DMS153 (cell line): ENCODE results near the gene DIDO1.
"Not testable (repeated sequence)": the region's sequence is repeated elsewhere in the genome, so short reads cannot be mapped to it uniquely, and the experiment has no call there.

Experiments used
- DNase-seq: peaks from one replicate; lab custom pipeline; 2025; lab: John Stamatoyannopoulos, UW

The DIDO1 gene

DNA sequence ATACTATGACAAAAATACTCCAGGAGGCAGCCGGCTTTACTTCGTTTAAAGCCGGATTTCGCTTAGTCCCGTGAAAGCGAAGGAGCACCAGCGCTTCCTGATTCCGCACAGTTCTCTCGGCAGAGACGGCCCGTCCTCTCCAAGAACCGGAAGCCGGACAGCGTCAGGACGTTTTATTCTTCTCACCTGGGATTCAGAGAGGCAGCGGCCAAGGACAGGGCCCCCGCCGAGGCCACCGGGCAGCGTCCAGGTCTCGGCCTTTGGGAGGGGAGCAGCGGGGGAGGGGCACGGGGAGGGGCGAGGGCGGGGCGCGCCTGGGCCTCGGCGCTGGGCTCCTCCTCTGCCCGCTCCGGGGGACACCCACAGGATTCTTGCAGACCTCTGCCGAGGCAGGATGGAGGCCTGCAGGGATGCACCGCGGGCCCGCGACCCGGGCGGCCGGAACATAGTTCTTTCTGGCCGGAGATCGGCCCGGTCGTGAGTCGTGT is 2.8 kb upstream of the DIDO1 start:
- DNase-seq: no peak

DNA sequence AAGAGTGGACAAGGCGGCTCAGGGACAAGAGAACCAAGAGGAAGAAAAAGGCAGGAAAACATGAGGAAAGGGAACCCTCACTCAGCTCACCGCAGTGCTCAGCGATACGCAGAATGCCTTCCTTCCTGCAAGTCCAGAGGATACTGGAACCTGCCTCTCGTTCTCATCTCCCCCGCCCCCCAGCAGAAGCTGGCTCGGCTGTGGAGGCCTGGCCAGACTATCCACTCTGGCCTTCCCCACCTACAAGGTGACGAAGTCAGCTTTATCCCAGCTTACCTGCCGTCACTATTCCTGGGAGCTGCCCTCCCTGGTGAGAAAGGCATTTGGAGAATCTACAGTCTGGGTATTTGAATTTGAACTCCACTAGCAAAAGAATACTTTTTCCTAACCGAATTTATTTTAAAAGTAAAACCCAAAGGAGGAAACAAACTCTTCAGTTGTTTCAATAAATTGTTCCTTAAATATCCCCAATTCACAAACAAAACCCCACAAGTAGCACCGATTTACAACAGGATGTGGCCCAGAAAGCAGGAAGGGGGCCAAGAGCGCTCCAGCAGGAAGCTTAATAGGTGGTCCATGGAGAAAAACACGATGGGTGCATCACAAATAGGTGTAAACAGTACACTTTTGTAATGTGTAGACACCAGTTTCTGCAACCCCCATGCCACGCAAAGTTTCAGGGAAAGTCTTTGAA is 2.1 kb upstream of the DIDO1 start:
- DNase-seq: no peak

DNA sequence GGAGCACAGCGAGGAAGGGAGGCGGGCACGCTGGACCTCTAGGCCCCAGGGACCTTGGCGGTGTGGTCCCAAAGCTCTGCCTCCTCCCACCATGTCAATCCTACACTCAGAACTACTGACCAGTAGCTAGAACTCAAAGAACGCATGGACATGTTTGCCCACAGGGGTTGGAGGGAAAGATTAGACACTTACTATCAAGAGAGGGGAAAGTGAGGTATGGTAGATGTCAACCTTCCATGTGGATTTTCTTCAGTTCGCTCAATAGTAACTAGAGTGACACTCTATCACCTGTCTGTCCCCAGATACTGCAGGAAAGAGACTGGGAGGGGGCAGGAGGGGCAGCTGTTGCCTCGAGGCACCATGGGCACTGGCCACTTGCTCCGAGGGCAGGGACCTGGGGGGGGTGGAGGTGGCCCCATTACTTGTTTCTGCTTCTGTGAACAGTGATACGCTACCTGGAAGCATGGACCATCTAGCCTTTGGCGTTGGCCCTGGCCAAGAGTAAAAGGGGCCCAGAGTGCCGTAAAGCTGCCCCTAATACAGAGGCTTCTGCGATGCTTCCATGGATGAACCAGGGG is 912 bp upstream of the DIDO1 start:
- no peak for DNase-seq

DNA sequence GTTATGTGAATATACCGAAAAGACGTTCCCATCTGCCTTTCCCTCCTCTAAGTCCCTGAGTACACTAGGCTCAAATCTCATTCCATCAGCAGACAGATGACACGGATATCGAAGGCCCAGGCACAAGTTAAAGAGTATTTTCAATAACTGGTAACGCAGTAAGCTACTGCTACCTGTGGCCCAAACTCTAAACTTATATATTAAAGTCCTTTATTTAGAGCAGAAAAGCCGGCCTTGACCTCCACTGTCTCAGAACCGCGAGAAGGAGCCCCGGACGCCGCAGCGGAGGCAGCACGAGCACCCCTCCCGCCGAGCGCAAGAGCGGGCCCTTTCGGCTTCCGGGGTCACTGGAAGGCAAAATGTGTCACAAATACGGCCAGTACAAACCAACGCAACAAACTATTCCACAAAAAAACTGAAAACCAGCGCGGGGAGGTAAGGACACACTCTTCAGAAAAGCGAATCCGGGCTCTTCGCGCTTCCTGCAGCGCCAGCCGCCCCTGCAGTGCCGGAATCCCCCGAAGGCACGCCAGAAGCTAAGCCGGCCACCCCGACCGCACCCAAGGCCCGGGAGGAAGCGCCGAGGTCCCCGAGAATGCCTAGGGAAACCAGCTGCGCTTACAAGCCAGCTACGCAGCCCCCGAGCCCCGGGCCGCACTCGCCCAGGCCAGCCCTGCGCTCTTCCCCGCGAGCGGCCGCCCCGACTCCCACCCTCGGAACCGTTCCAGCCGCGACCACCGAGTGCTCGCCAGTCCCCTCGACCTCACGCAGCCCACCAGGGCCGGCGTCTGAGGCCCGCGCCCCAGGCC is 681 bp downstream of the DIDO1 start:
- no peak for DNase-seq

DNA sequence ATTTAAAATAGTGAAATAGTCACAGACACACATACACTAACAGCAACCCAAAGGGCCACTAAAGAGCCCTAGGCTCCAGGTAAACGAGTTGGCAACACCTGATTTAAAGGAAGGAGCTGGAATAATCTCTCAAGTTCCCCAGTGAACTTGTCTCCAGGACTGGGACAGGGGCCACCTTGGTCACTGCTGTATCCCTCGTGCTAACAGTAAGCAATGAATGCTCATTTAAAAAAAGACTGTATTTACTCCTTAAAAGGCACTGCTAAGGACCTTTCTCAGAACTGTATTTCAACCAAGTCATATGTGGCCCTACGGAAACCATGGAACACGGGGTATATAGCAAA is 1.3 kb downstream of the DIDO1 start:
- no peak for DNase-seq

DNA sequence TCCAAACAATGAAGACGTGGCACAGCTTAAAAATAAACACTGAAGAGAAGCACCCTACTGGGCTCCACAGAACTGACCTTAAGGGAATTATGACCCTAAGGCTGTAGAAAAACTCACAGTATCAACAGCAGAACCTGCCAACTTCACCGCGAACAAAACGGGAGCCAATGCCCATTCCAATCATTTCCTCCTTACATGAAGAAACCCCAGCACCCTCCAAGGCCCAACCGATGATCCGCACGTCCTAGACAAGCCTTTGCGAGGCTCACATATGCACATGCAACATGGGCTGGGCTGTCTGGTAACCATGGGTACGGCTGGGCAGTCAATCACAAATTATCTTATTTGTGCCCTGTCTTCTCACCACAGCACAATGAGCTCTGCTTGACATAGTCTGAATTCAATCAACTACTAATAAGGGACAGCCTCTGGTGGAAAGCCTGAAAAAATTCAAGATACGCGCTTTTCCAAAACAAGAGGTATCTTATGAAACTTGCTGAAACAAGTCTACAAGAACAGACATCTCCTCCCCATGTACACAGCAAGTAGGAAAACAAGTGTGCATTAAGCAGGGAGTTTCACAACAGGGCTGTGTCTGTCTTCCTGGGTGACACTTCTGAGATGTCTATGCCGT is 1.7 kb downstream of the DIDO1 start:
- DNase-seq: no peak

DNA sequence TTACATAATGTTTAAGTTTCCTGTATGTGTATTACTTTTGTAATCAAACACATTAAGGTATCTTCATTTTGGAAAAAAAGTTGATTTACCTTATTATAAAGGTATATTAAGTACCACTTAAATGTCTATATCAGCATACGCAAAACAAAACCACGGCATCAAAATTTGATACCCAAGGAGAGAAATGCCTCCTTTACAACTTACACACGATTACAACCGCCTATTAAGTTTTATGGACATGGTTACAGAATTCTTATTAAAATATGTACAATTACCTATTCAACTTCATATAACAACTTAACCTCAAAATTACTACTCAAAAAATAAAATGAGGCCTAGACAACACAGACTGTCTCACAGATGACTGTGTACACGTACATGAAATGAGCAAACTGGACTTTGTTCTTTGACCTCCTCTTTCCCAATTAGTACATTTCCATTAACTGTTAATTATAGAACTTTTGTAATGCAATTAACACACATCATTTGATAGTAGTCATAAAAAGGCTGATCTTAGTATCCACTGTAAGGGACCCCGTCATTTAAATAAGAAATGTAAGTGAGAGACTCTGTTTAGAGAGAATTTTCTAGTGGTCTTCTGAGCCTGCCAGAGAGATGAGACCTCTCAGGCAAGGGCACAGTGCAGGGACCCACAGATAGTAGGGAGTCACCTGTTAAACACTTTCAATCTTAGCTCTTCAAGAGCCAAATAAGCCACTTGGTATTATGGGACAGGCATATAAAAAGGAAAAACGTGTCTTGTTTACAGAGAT is 2.5 kb downstream of the DIDO1 start:
- DNase-seq: no peak

DNA sequence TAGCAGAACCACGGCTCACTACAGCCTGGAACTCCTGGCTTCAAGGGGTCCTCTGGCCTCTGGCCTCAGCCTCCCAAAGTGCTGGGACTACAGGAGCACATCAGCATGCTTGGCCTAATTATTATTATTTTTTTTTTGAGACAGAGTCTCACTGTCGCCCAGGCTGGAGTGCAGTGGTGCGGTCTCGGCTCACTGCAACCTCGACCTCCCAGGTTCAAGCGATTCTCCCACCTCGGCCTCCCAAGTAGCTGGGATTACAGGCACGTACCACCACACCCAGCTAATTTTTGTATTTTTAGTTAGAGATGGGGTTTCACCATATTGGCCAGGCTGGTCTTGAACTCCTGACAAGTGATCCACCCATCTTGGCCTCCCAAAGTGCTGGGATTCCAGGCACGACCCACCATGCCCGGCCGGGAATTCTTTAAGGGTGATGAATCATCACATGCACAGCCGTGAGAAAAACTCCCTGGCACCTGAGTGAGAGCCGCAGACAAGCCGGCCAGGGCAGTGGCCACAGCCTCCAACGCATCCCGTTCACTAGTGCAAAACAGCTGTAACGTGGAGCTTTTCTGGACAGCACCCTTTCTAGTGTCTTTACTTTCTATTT is 3.1 kb downstream of the DIDO1 start:
- DNase-seq: not testable (repeated sequence)

DNA sequence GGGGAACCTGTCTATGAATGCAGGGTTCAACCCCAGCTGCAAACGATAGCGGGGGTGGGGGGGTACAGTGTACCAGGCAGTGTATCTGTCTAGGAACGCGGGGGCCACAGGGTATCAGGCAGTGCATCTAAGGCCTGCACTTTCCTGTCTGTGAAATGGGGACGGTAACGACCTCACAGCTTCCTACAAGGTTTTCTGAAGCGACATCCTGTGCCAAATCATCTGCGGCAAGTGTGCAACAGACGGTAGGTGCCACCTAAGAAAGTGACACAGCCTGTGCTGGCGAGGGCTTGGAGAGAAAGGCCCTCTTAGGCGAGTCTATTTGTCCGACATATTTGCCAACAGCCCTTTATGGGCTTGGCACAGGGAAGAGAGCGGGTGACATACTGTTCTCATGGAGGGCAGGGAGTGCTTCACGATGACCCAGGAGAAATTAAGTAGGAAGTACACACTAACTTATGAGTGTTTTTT is 3.8 kb downstream of the DIDO1 start:
- DNase-seq: no peak

DNA sequence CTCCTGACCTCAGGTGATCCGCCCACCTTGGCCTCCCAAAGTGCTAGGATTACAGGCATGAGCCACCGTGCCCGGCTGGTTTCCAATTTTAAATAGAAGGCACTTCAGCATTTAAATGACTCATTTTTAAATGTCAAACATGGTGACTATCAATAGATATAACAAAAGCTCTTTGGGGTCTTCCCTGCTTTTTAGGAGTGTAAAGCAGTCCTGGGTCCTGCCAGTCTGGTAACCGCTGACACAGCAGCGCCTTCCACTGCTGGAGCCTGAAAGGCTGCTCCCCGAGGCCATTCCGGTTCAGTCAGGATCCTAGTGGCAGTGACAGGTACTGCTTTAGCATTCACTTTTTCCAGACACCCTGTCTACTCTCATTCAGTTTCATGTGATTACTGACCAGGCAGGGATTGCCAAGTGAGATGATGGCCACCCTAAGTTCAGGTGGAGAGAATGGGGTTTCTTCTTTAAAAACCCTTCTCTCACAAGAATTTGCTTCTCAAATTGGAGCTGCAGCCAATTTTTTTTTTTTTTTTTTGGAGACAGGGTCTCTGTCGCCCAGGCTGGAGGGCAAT is 5.1 kb downstream of the DIDO1 start:
- DNase-seq: peak; percentile 26

DNA sequence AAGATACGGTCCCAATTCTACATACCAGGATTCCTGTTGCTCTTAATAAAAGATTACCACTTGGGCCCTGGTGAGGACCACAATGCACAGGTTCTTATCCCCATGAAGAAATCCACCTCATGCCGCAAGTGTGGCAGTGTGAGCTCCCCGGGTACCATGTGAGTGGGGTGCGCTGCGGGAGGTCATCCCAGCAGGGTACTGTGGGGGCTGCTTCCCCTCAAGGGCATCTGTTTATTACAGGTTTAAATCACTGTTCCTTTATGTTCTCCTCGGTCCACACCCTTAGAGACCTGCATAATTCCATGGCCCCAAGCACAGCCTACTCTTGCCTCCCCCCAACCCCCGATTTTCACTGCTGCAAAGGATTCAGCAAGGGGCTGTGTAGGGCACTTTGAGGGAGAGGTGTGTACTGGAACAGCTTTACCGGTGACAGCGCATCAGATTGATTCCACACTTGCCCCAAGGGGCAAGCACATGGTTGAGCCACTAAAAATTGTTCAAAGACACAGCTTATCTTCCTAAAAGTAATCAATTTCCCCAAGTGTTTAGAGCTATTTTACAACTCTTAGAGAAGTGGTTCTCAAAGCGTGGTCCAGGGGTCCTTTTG is 6.2 kb downstream of the DIDO1 start:
- DNase-seq: no peak

DNA sequence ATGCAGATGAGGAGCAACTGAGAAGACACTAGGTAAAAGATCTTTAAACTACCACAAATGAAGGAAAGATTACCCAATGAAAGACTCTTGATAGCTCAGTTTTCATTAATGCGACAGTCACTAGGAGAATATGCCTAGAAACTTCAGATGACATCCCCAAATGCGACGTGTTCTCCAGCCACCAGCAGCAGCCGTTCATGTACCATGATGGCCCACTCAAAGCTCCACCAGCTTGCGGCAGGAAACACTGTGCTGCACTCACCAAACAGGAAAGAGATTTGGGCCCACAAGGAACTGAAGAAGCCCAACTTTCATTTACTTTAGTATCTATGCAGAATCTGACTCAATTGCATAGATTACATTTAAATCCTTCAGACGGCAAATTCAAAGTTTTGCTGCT is 7.5 kb downstream of the DIDO1 start:
- DNase-seq: no peak

DNA sequence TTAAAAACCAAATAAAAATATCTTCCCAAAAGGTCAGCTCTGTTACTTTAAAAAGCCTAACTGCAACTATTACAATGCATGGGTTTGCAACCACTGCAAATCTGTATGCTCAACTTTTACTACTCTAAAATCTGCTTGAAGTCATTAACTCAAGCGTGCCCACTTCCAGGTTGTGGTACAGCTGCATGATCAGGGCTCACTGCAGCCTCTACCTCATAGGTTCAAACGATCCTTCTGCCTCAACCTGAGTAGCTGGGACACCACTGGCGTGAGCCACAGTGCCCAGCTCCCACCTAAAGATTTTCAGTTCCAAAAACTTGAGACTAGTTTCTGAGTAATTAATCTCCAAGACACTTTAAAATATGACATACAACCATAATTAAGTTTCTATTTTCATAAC is 8.2 kb downstream of the DIDO1 start:
- DNase-seq: no peak

DNA sequence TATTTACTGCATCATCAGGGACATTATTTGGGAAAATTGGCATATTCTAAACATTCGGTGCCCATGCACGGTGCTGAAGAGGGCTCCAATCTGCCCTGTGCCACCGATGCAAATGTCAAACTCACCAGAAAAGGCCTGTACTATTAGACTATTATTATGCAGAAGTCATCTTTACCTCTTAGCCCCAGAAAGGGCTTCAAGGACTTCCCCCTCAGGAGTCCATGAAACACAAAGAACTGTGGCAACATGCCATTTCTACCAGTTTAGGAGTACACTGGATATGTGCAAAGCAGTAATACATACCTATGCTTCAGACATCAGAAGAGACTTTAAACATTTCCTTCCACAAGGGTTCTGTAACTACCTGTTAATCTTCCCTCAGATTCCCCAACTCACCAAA is 8.6 kb downstream of the DIDO1 start:
- no peak for DNase-seq

DNA sequence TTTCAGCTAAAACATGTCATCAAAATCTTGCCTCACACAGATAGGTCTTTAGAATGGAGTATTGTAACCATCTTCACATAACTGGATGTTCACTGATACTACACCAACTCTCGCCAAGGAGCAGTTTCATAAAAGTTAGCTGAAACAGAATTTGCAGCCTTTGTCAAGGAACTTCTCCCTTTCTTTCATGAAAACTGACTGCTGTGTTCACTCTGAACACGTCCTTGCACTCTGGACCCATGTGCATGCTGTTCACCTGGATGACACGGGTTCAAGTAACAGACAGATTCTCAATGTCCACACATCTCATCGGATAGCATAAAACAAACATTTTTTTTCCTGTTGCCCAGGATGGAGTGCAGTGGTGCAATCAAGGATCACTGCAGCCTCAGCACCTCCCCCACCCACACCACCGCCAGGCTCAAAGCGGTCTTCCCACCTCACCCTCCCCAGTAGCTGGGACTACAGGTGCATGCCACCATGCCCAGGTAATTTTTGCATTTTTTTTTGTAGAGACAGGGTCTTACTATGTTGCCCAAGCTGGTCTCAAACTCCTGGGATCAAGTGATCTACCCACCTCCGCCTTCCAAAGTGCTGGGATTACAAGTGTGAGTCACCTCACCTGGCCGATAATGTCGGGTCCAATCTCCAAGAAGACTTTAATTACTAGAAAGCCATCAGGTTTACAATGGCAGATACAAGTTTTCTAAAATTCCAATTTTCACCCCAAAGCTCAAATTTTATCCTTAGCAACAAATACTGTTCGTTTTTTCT is 9.4 kb downstream of the DIDO1 start:
- no peak for DNase-seq

DNA sequence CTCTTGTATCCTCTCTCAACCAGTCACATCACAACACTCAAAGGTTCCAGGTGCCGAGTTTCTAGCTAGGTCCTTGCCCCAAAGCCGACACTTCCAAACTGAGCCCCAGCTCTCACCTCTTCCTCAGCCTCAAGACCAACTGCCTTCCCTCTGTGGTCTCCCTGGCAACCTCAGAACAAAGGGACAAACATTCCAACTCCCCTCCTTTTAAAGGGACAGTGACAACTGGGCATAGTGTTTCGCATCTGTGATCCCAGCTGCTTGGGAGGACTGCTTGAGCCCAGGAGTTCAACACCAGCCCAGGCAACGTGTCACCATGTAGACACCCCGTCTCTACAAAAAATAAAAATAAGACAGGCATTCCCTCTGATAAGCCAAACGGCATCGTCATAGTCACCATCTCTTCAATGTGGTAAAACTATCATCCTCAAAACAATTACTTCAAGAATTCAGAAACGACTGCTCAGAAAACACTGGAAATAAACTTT is 11.3 kb downstream of the DIDO1 start:
- DNase-seq: peak; percentile 64

DNA sequence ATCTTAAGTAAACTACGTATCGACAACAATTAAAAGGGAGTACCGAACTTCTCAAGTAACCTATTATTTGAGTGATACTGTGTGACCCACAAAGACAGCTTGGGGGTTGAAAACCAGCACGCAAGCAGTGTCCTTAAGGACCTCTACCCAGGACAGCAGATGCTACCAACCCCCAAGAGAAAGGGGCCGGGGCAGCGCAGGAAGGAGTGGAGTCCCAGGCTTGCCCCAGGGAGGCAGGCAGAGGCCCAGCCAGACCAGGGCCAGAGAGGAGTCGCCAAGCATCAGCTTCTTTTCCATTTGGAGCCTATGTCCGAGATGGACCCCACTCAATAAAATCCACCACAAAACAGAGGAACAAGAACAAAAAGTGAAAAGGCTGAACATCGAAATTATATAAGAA is 11.9 kb downstream of the DIDO1 start:
- DNase-seq: no peak

DNA sequence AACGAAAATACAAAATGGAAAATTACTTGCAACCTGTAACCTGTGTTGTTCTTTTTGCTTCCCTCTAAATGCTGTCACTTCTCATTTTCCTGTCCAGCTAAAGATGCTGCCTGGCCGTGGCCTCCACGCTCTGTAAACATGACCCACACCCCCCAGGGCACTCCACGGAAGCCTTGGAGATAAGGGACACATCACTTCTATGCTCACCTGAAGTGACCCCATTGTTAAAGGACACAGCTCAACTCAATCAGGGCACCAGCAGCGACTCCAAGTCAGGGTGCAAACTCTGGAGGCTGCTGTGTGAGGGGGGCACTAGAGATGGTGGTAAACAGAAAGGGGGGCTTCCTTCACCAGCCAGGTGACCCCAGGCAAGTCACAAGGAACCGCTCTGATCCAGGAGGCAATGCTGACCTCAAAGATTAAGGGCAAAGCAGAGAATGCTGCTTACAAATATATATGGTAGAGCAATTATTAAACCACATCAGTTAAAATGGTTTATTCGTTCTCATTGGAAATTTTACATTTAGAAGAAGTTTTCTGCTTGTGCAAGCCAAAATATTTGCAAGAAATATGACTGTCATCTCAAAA is 13.2 kb downstream of the DIDO1 start:
- DNase-seq: no peak

DNA sequence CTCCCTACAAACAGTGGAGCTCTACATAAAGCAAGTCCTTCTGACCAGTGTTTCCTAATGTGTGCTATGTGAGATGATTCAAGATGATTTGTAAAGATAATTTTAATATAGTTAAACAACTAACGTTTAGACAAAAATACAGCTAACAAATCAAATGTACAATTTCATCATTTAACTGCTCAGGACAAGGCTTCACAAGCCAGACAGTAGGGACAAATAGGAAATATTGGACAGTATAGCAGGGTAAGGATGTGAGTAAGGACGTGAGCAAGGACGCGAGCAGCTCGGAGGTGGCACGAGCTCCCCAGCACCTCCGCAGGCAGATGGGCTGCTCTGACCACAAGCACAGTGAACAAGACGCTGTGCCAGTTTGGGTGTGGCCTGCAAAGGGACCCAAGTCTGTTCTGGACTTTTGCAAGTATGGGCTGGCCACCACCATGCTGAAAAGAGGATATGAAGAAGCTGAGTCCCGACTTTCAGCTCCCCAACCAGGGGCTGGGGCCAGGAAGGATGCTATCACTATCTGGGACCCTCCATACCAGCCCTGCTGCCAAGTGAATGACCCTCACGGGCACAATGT is 14.5 kb downstream of the DIDO1 start:
- no peak for DNase-seq
